ENCODE measurements around the gene DCP1A. TPM values are rescaled to one million over a fixed set of nuclear protein-coding genes. Genes with fewer than 3 reads are reported as not detected.
A peak's percentile ranks its signal among the peaks of the same experiment; 100 is the strongest.

The DCP1A gene
- total and polyA plus RNA-seq, 9 of the 15 experiments (the other 6 are each of a cell fraction or from before 2014, with no cell fraction given), result 6.6 to 33.7 (median 13.3) TPM

GRCh38 chr3:53354945-53355498 is 7.7 kb upstream of the DCP1A start (continued):
- TF ChIP-seq THAP7 (CRISPR knock-in tag; IDR thresholded peaks at IDR 0.05) (no peak), ZNF511 (CRISPR knock-in tag; IDR thresholded peaks at IDR 0.05) (no peak), HBP1 (CRISPR knock-in tag; IDR thresholded peaks at IDR 0.05) (peak; percentile 89), TCF15 (CRISPR knock-in tag; IDR thresholded peaks at IDR 0.05) (peak; percentile 94; the same call in 1 of the 2 replicates), SNIP1 (IDR thresholded peaks at IDR 0.05; ENCODE audit: low read depth) (no peak), SMARCA4 (IDR thresholded peaks at IDR 0.05) (peak; percentile 83), ATF6 (CRISPR knock-in tag; IDR thresholded peaks at IDR 0.05) (no peak), NCOA2 (IDR thresholded peaks at IDR 0.05; ENCODE audit: partially characterized antibody in 2 of 2) (no peak), ZNF280A (IDR thresholded peaks at IDR 0.05; ENCODE audit: low read depth, partially characterized antibody) (no peak), IRF9 (tag; IDR thresholded peaks at IDR 0.05) (peak; percentile 96), PHF21A (IDR thresholded peaks at IDR 0.05; ENCODE audit: borderline replicate concordance, low read depth) (no peak), ZC3H8 (IDR thresholded peaks at IDR 0.05) (no peak), ZNF785 (CRISPR knock-in tag; IDR thresholded peaks at IDR 0.05) (peak; percentile 71), HOMEZ (CRISPR knock-in tag; IDR thresholded peaks at IDR 0.05) (peak; percentile 78; the same call in 1 of the 2 replicates), ZNF354B (CRISPR knock-in tag; IDR thresholded peaks at IDR 0.05) (peak; percentile 87), ZSCAN32 (CRISPR knock-in tag; IDR thresholded peaks at IDR 0.05) (peak; percentile 84; the same call in 1 of the 2 replicates), KLF16 (IDR thresholded peaks at IDR 0.05) (peak; percentile 38; the same call in 1 of the 2 replicates), RNF2 (IDR thresholded peaks at IDR 0.05) (no peak)

Measured in K562 (cell line).